Activated B cell treated with CpG ODN at 0.5 μM for 24 hours (primary cell): Measurements from ENCODE around the gene ARL15. TPM values are rescaled to one million over a fixed set of nuclear protein-coding genes. Genes with fewer than 3 reads are reported as not detected.

Experiments used
- ATAC-seq: fragments of 200-7000 bp; cut with Tn5 transposase; one replicate; pipeline ENCODE4 v1.10.0; 2021; ENCODE audit warnings: low read depth, mild to moderate bottlenecking, moderate library complexity
- CTCF ChIA-PET: fragments of 350-600 bp; sonication (Branson Sonifier 250); formaldehyde crosslinking; loops from one replicate; lab custom pipeline; 2021; ENCODE audit warnings: antibody characterized with exemption; lab: Charles Lee
- POLR2A ChIA-PET: fragments of 350-600 bp; sonication (Branson Sonifier 250); formaldehyde crosslinking; loops from one replicate; lab custom pipeline; 2021; ENCODE audit warnings: antibody characterized with exemption; lab: Charles Lee
- DNase-seq: peaks from one replicate; pipeline ENCODE4 v3.0.0; 2022
- H3K27ac Mint-ChIP-seq: one replicate; pipeline ENCODE4 v1.8.0; 2020; ENCODE audit warnings: mixed read lengths
- H3K27me3 Mint-ChIP-seq: one replicate; pipeline ENCODE4 v1.8.0; 2021; ENCODE audit warnings: mixed read lengths
- H3K36me3 Mint-ChIP-seq: one replicate; pipeline ENCODE4 v1.8.0; 2021; ENCODE audit warnings: low read depth, mixed read lengths
- H3K4me1 Mint-ChIP-seq: one replicate; pipeline ENCODE4 v1.8.0; 2021; ENCODE audit warnings: mixed read lengths
- H3K4me3 Mint-ChIP-seq: one replicate; pipeline ENCODE4 v1.8.0; 2020; ENCODE audit warnings: mild to moderate bottlenecking, mixed read lengths
- H3K9me3 Mint-ChIP-seq: one replicate; pipeline ENCODE4 v1.8.0; 2020; ENCODE audit warnings: mixed read lengths
- intact Hi-C: fragments of 100-400 bp; cut with micrococcal nuclease; formaldehyde crosslinking; loops from one replicate; pipeline ENCODE4 v1.15.1; 2024
- total RNA-seq: library from RNA; stranded (reverse); gene quantifications from 2 replicates; pipeline ENCODE4 v1.2.3, GENCODE V29; 2022
- TF ChIP-seq, protein P1 (sequence below): fragments of 200-600 bp; IDR thresholded peaks from one replicate; pipeline ENCODE4 v1.8.0; 2022; ENCODE audit warnings: antibody characterized with exemption, mild to moderate bottlenecking

ARL15 gene
- total RNA-seq, 1 donor from 2014 or later, result 17.5 TPM

DNA sequence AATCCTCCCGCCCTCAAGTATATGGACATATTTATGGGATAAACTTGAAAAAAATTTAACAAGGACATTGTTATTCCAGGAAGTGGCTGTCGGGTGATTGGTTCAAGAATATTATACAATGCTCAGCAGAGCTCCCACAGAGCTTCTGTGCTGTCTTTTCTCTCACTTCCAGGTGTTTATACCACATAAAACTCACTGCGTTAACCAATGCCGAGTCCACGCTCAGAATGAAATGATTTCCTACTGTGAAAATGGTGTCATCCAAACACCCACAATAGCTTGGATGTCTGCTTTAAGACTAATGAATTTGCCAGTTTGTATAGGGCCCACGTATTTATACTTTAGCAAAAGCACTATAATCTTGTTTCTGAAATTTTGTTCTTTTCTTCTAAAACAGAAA lies 381.7 kb downstream of the ARL15 start:
- DNase-seq (no peak), ATAC-seq (no peak)
- H3K27me3 Mint-ChIP-seq, result no peaks in the 10 kb centered on the region
- TF ChIP-seq, protein P1, sequence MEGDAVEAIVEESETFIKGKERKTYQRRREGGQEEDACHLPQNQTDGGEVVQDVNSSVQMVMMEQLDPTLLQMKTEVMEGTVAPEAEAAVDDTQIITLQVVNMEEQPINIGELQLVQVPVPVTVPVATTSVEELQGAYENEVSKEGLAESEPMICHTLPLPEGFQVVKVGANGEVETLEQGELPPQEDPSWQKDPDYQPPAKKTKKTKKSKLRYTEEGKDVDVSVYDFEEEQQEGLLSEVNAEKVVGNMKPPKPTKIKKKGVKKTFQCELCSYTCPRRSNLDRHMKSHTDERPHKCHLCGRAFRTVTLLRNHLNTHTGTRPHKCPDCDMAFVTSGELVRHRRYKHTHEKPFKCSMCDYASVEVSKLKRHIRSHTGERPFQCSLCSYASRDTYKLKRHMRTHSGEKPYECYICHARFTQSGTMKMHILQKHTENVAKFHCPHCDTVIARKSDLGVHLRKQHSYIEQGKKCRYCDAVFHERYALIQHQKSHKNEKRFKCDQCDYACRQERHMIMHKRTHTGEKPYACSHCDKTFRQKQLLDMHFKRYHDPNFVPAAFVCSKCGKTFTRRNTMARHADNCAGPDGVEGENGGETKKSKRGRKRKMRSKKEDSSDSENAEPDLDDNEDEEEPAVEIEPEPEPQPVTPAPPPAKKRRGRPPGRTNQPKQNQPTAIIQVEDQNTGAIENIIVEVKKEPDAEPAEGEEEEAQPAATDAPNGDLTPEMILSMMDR, result no peak
- H3K36me3 Mint-ChIP-seq, result peaks cover 3% of the 10 kb centered on the region
- H3K9me3 Mint-ChIP-seq, result no peaks in the 10 kb centered on the region
- H3K4me1 Mint-ChIP-seq, result no peaks in the 10 kb centered on the region
- intact Hi-C loops, result no loop called here
- no peak overlapping the region for H3K4me3 Mint-ChIP-seq
- POLR2A ChIA-PET, result no interaction called here
- no peak overlapping the region for H3K27ac Mint-ChIP-seq
- CTCF ChIA-PET, result no interaction called here

DNA sequence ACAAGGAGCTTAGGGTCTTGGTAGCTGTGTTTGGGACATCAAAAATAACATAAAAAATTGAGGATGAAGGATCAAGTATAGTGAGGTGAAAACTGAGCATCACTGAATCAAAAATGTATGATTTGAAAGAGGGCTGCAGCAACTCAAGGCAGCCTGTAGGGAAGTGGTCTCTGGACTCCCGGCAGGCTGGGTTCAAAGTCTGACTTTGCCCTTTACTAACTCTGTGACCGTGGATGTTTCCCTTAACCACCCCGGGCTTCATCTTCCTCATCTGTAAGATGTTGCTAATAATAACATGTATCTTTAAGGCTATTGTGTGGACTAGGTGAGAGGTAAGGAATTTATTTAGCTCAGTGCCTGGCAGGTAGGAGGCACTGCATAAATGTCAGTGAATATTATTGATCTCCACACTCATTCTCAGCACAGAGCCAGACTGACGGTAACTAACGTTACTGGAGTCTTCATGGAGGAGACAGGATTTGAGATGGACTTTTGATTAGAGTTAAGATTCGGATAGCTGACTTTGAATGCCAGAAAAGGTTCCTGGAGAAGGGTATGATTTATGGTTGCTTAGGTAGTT lies 382.6 kb downstream of the ARL15 start:
- no peak for ATAC-seq
- Mint-ChIP-seq H3K4me1 (peaks cover 5% of the 10 kb centered on the region), H3K27me3 (no peaks in the 10 kb centered on the region), H3K27ac (no peak overlapping the region), H3K4me3 (no peak overlapping the region), H3K9me3 (no peaks in the 10 kb centered on the region), H3K36me3 (peaks cover 3% of the 10 kb centered on the region)
- TF ChIP-seq, protein P1, result no peak
- ChIA-PET CTCF (no interaction called here), POLR2A (no interaction called here)
- DNase-seq, result no peak
- intact Hi-C loops, result no loop called here

DNA sequence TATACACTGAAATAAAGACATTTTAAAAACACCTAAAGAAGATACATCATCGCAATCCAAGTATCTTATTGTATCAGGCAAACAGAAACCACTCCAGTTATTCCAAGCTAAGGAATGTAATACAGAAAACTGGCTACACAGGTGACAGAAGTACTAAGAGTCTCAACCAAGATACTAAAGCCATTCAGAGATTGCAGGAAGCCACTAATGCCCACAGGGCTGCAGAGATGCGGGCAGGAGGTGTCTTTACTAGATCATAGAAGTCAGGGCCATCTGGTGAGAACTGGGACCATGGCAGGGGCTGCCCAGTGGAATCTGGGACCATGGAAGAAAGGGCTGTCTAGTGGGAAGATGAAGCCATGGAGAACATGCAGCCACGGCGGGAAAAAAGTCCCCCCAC lies 384.3 kb downstream of the ARL15 start:
- intact Hi-C loops, result no loop called here
- Mint-ChIP-seq H3K27me3 (no peaks in the 10 kb centered on the region), H3K9me3 (no peaks in the 10 kb centered on the region), H3K27ac (no peak overlapping the region), H3K36me3 (peaks cover 3% of the 10 kb centered on the region), H3K4me1 (peaks cover 5% of the 10 kb centered on the region), H3K4me3 (no peak overlapping the region)
- no peak for ATAC-seq
- TF ChIP-seq, protein P1, result no peak
- DNase-seq, result no peak
- CTCF ChIA-PET, result no interaction called here
- POLR2A ChIA-PET, result no interaction called here

DNA sequence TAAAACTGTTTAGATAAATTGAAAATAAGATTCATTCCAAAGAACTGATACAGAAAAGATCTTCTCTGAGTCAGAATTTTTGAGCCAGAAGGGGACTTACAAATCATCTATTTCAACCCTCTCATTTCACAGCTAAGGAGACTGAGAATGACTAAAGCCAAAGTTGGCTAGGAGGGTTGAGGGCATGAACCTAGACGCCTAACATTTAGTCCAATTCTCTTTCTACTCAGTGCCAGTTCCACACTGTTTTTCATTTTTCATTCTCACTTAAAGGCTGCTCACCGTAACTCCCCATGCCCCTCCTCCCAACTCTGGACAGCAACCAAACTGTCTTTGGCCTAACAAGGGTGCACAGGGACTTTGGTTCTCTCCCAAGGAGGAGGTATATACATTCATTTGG lies 386.0 kb downstream of the ARL15 start:
- Mint-ChIP-seq H3K27me3 (no peaks in the 10 kb centered on the region), H3K4me3 (no peak overlapping the region), H3K9me3 (no peaks in the 10 kb centered on the region), H3K4me1 (peaks cover 5% of the 10 kb centered on the region), H3K27ac (no peak overlapping the region), H3K36me3 (peaks cover 3% of the 10 kb centered on the region)
- no peak for ATAC-seq
- CTCF ChIA-PET, result no interaction called here
- TF ChIP-seq, protein P1, result no peak
- POLR2A ChIA-PET, result no interaction called here
- no peak for DNase-seq
- intact Hi-C loops, result no loop called here

DNA sequence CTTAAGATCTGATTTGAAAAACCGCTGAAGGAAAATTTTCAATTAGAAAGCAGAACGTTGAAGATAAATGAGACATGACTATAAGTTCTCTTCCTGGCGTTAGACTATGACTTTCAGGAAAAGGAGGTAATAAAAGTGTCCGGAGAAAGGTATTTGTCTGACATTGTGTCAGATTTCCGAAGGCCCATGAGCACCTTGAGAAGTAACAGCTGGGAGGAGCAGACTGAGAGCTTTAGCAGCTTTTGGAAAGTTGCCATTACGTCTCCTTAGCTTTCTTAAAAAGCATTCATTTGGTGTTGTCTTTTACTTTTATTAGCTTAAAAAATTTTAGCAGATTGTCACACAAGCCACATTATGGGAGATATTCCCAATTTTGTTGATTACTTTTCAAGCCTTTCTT lies 386.4 kb downstream of the ARL15 start:
- CTCF ChIA-PET, result no interaction called here
- peaks cover 5% of the 10 kb centered on the region for H3K4me1 Mint-ChIP-seq

More for the DNA sequence above, 386.4 kb downstream of the ARL15 start:
- intact Hi-C loops, result no loop called here
- POLR2A ChIA-PET, result no interaction called here
- TF ChIP-seq, protein P1, result no peak
- ATAC-seq, result no peak
- Mint-ChIP-seq H3K4me3 (no peak overlapping the region), H3K36me3 (peaks cover 2% of the 10 kb centered on the region), H3K9me3 (no peaks in the 10 kb centered on the region), H3K27me3 (no peaks in the 10 kb centered on the region), H3K27ac (no peak overlapping the region)
- DNase-seq, result no peak
